Trophoblast cell (in vitro differentiated cells and primary cell): ENCODE results near the gene SLC9A1.

Source experiments
- DNase-seq, 2 donors: peaks; one replicate each; pipeline ENCODE4 v3.0.0-alpha.2; 2016
- H2AFZ ChIP-seq: 2 replicates; pipeline ENCODE4 v1.6.1; 2013; ENCODE audit warnings: low read length, moderate library complexity, mild to moderate bottlenecking; ENCODE audit not compliant: insufficient read depth, poor library complexity
- H2AK5ac ChIP-seq: 2 replicates; pipeline ENCODE4 v1.6.1; 2013; ENCODE audit warnings: mild to moderate bottlenecking, low read length
- H2BK120ac ChIP-seq: 2 replicates; pipeline ENCODE4 v1.6.1; 2013; ENCODE audit warnings: low read length, mild to moderate bottlenecking, moderate library complexity; ENCODE audit not compliant: insufficient read depth, poor library complexity
- H2BK12ac ChIP-seq: 2 replicates; pipeline ENCODE4 v1.6.1; 2013; ENCODE audit warnings: mild to moderate bottlenecking, low read length, moderate library complexity
- H2BK5ac ChIP-seq: 2 replicates; pipeline ENCODE4 v1.6.1; 2013; ENCODE audit warnings: low read length, low read depth, moderate library complexity, mild to moderate bottlenecking; ENCODE audit not compliant: poor library complexity
- H3K14ac ChIP-seq: 2 replicates; pipeline ENCODE4 v1.6.1; 2013; ENCODE audit warnings: mild to moderate bottlenecking, low read length
- H3K18ac ChIP-seq: 2 replicates; pipeline ENCODE4 v1.6.1; 2013; ENCODE audit warnings: mild to moderate bottlenecking, low read length
- H3K23ac ChIP-seq: 2 replicates; pipeline ENCODE4 v1.6.1; 2013; ENCODE audit warnings: low read length
- H3K27ac ChIP-seq: 2 replicates; pipeline ENCODE4 v1.5.1; 2013; ENCODE audit warnings: low read depth, mild to moderate bottlenecking, inconsistent platforms, low read length, moderate library complexity
- H3K27me3 ChIP-seq: 2 replicates; pipeline ENCODE4 v1.6.1; 2013; ENCODE audit warnings: inconsistent platforms, mild to moderate bottlenecking, low read length, moderate library complexity; ENCODE audit not compliant: insufficient read depth
- H3K36me3 ChIP-seq, 2 experiments: 1 replicate in 1 of 2; 2 replicates in 1 of 2; pipeline ENCODE4 v1.6.1; 2013; ENCODE audit warnings: low read length in 2 of 2, mild to moderate bottlenecking in 2 of 2, moderate library complexity in 1 of 2; ENCODE audit not compliant: insufficient read depth in 2 of 2, control insufficient read depth in 1 of 2
- H3K4ac ChIP-seq: 2 replicates; pipeline ENCODE4 v1.6.1; 2013; ENCODE audit warnings: low read depth, mild to moderate bottlenecking, low read length, moderate library complexity
- H3K4me1 ChIP-seq, 2 experiments: 1 replicate in 1 of 2; 2 replicates in 1 of 2; pipeline ENCODE4 v1.6.1; 2013; ENCODE audit warnings: low read length in 2 of 2, mild to moderate bottlenecking in 2 of 2, moderate library complexity in 1 of 2; ENCODE audit not compliant: insufficient read depth in 2 of 2, control insufficient read depth in 1 of 2
- H3K4me2 ChIP-seq: 2 replicates; pipeline ENCODE4 v1.6.1; 2013; ENCODE audit warnings: inconsistent platforms, mild to moderate bottlenecking, low read length, moderate library complexity
- H3K4me3 ChIP-seq: 2 replicates; pipeline ENCODE4 v1.5.1; 2013; ENCODE audit warnings: mild to moderate bottlenecking, low read depth, low read length, inconsistent platforms
- H3K79me1 ChIP-seq: one replicate; pipeline ENCODE4 v1.6.1; 2013; ENCODE audit warnings: low read length
- H3K79me2 ChIP-seq: 2 replicates; pipeline ENCODE4 v1.6.1; 2013; ENCODE audit warnings: low read length, mild to moderate bottlenecking; ENCODE audit not compliant: control insufficient read depth, insufficient read depth, poor library complexity
- H3K9ac ChIP-seq: 2 replicates; pipeline ENCODE4 v1.6.1; 2013; ENCODE audit warnings: mild to moderate bottlenecking, low read length
- H3K9me3 ChIP-seq: 2 replicates; pipeline ENCODE4 v1.6.1; 2013; ENCODE audit warnings: low read depth, mild to moderate bottlenecking, control low read depth, inconsistent platforms, low read length; ENCODE audit not compliant: insufficient read depth
- H4K12ac ChIP-seq: 2 replicates; pipeline ENCODE4 v1.6.1; 2013; ENCODE audit warnings: low read depth, mild to moderate bottlenecking, low read length, moderate library complexity
- H4K8ac ChIP-seq: 2 replicates; pipeline ENCODE4 v1.6.1; 2013; ENCODE audit warnings: low read depth, mild to moderate bottlenecking, low read length, moderate library complexity
- H4K91ac ChIP-seq: one replicate; pipeline ENCODE4 v1.6.1; 2013; ENCODE audit warnings: low read depth, mild to moderate bottlenecking, low read length, moderate library complexity
- WGBS: extraction: QIAGEN DNeasy Blood & Tissue Kit; methylation state at CpG from one replicate; pipeline ENCODE4 v1.1.7; 2013; ENCODE audit warnings: missing lambda C conversion rate; ENCODE audit not compliant: insufficient read length, insufficient coverage; ENCODE audit errors: extremely low coverage; 5-methylcytosine and 5-hydroxymethylcytosine counted together

SLC9A1 gene

DNA sequence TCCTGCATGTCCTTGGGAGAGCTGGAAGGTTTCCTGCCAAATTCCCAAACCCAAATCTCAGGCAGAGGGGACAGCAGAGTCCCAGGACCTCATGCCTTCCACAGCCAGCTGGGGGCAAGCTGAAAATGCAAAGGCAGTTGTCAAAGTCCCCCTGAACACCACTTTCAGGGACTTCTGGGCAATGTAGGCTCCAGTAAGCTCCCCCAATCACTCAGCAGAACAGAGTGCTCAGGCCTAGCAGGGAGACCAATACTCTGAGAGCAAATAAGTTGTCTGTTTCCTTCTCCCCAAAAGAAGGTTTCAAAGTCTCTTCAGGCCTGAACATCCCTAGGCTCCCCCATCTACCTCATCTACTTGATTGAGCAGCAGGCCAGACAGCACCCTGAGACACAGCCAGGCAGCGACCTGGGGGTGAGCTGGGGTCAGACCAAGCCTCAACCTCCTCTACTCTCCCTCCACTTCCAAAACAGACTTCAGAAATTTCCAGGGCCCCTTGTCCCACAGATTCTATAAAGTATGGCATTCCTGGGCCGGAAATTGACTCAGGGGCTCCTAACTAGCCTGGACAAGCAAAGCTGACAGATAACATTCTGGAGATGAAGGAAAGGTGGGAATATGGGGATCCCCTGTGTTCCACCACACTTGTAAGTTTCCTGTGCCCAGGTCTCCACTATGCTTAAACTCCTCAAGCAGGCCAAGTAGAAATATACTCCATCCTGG, 1.9 kb downstream of the SLC9A1 start:
- peaks cover 0 to 14% of the 10 kb centered on the region in 2 experiments for H3K36me3 ChIP-seq
- no peak for DNase-seq
- no peak overlapping the region for H3K27ac ChIP-seq
- peaks cover 18% of the 10 kb centered on the region for H3K79me1 ChIP-seq
- H3K23ac ChIP-seq = no peak overlapping the region
- no peak overlapping the region for H4K8ac ChIP-seq
- peak overlapping the region; percentile 88 for H3K18ac ChIP-seq
- no CpG with 5 or more reads among the region's 2 CpGs for WGBS
- no peak overlapping the region for H2AFZ ChIP-seq
- H3K79me2 ChIP-seq = peaks cover 32% of the 10 kb centered on the region
- H3K4me3 ChIP-seq = no peak overlapping the region
- peak overlapping the region; percentile 88 for H4K91ac ChIP-seq
- peak overlapping the region; percentile 18 for H2BK120ac ChIP-seq
- H2AK5ac ChIP-seq = no peak overlapping the region
- H3K9ac ChIP-seq = peak overlapping the region; percentile 18
- no peak overlapping the region for H2BK5ac ChIP-seq
- no peak overlapping the region for H2BK12ac ChIP-seq
- no peaks in the 10 kb centered on the region for H3K9me3 ChIP-seq
- peak overlapping the region; percentile 51 for H3K4ac ChIP-seq
- no peak overlapping the region for H4K12ac ChIP-seq
- H3K4me2 ChIP-seq = peak overlapping the region; percentile 80
- no peaks in the 10 kb centered on the region for H3K27me3 ChIP-seq
- peaks cover 33 to 48% of the 10 kb centered on the region in 2 experiments for H3K4me1 ChIP-seq
- H3K14ac ChIP-seq = peak overlapping the region; percentile 21

DNA sequence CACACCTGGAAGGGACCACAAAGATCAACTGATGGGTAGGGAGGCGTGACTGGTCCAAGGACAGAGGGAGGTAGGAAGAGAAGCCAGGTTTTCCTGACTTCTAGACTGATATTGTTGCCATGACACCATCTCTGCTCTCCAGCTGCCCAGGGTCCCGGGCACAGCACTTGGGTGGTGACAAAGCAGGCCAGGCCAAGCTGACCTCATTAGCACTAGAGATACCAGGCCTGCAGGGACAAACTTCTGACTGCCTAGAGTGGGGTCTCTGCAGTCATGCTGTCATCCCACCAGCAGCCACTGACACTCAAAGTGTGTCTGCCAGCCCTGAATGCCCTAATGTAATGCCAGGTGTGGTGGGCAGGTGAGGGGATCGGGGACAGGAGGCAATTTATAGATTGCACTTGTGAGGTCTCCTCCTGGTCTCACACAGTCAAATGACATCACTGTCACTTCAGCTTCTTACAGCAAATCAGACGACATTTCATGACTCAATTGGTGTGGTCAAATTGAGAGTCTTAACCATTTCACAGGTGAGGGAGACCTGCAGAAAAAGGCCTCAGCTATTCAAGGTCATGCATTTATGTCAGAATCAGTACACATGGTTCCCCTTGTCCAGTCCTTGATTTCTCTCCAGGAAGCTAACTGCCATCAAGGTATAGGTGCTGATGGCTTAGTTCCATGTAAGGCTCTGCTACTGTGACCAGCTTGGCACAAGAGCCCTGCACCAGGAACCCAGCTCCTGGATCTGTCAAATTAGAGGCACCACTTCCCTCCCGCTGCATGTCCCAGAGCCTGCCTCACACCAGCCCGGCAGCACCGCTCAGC, 2.7 kb downstream of the SLC9A1 start:
- Histone ChIP-seq H3K4me1 (peaks cover 33 to 48% of the 10 kb centered on the region in 2 experiments), H3K36me3 (peaks cover 0 to 14% of the 10 kb centered on the region in 2 experiments), H3K4me2 (peak overlapping the region; percentile 80), H2AK5ac (no peak overlapping the region), H3K18ac (peak overlapping the region; percentile 20), H3K79me1 (peaks cover 18% of the 10 kb centered on the region), H2BK12ac (no peak overlapping the region), H3K4ac (peak overlapping the region; percentile 75), H2BK5ac (no peak overlapping the region), H2AFZ (no peak overlapping the region), H4K12ac (no peak overlapping the region), H2BK120ac (no peak overlapping the region), H3K79me2 (peaks cover 33% of the 10 kb centered on the region), H3K4me3 (no peak overlapping the region), H3K27me3 (no peaks in the 10 kb centered on the region), H4K91ac (no peak overlapping the region), H3K9me3 (no peaks in the 10 kb centered on the region), H4K8ac (no peak overlapping the region), H3K27ac (no peak overlapping the region), H3K9ac (peak overlapping the region; percentile 18), H3K14ac (no peak overlapping the region), H3K23ac (no peak overlapping the region)
- no CpG with 5 or more reads among the region's 7 CpGs for WGBS
- DNase-seq = no peak

DNA sequence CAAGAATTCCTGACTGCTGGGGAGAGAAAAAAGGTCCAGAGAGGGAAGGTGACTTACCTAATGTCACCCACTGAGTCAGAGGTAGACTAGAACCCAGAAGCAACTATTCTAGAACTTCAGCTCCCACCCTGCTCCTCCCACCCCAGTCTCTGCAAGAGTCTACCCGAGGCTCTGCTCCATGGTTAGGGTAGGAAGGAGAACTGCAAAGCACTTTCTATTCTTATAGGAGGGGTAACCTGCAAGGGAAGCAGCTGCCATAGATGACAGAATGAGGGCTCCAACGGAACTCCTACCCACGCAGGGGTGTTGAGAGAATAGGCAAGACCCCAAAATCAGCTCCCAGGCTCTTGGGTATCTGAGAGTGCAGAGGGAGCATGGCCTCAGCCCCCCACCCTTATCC, 4.3 kb downstream of the SLC9A1 start:
- Histone ChIP-seq H2BK12ac (no peak overlapping the region), H3K79me2 (peaks cover 33% of the 10 kb centered on the region), H3K27me3 (no peaks in the 10 kb centered on the region), H3K4me1 (peaks cover 33 to 52% of the 10 kb centered on the region in 2 experiments), H3K27ac (no peak overlapping the region), H3K9ac (no peak overlapping the region), H2BK120ac (no peak overlapping the region), H3K4me2 (no peak overlapping the region), H2AFZ (no peak overlapping the region), H3K9me3 (no peaks in the 10 kb centered on the region), H4K12ac (no peak overlapping the region), H4K91ac (no peak overlapping the region), H2AK5ac (no peak overlapping the region), H3K36me3 (peaks cover 0 to 14% of the 10 kb centered on the region in 2 experiments), H3K79me1 (peaks cover 24% of the 10 kb centered on the region), H3K4me3 (no peak overlapping the region), H2BK5ac (no peak overlapping the region), H3K14ac (no peak overlapping the region), H3K18ac (no peak overlapping the region), H3K23ac (no peak overlapping the region), H4K8ac (no peak overlapping the region), H3K4ac (peak overlapping the region; percentile 35)
- WGBS = no CpG with 5 or more reads among the region's 3 CpGs
- no peak for DNase-seq

DNA sequence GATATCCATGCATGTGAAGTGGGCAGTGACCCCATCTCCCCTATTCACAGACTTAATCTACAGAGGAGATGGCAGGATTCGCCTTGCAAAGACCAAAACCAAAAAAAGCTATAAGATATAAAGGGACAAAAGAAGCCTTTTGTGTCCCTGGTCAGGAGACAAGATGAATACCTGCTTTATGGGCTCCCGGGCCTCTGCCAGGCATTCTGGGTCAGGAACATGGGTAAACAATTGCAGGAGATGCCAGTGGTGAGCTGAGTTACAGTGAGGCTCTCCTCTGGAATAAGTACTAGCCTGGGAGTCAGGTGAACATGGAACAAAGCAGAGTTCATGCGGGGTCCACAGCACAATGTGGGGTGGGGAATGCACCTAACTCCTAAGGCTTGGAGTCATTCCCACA, 4.7 kb downstream of the SLC9A1 start:
- Histone ChIP-seq H3K27ac (no peak overlapping the region), H3K4me1 (peaks cover 35 to 53% of the 10 kb centered on the region in 2 experiments), H3K79me1 (peaks cover 26% of the 10 kb centered on the region), H2AFZ (no peak overlapping the region), H4K8ac (no peak overlapping the region), H3K18ac (no peak overlapping the region), H4K12ac (no peak overlapping the region), H3K79me2 (peaks cover 35% of the 10 kb centered on the region), H3K36me3 (peaks cover 0 to 14% of the 10 kb centered on the region in 2 experiments), H3K27me3 (no peaks in the 10 kb centered on the region), H2BK12ac (no peak overlapping the region), H4K91ac (no peak overlapping the region), H3K9me3 (no peaks in the 10 kb centered on the region), H2AK5ac (no peak overlapping the region), H3K4me3 (no peak overlapping the region), H2BK120ac (no peak overlapping the region), H3K23ac (no peak overlapping the region), H3K14ac (no peak overlapping the region), H3K9ac (no peak overlapping the region), H3K4ac (no peak overlapping the region), H3K4me2 (no peak overlapping the region), H2BK5ac (no peak overlapping the region)
- no peak for DNase-seq
- no CpG with 5 or more reads among the region's 3 CpGs for WGBS
